GM23338 (cell line): ENCODE measurements around the gene ZCCHC14. TPM values are rescaled to one million over a fixed set of nuclear protein-coding genes. Genes with fewer than 3 reads are reported as not detected.

Source experiments
- ATAC-seq: fragments of 200-7000 bp; cut with Tn5 transposase; 3 replicates; pipeline ENCODE4 v1.9.1; 2020
- DNase-seq: peaks from one replicate; pipeline ENCODE4 v3.0.0-alpha.2; 2015; ENCODE audit warnings: low spot score
- H2AFZ ChIP-seq: fragments of 200-600 bp; sonication (generic); 2 replicates; pipeline ENCODE4 v1.8.0; 2016; ENCODE audit warnings: antibody characterized with exemption, mild to moderate bottlenecking, moderate library complexity
- H3F3A ChIP-seq: fragments of 200-600 bp; sonication (generic); replicated peaks from 2 replicates; pipeline ENCODE4 v1.8.0; 2017; ENCODE audit warnings: antibody characterized with exemption, mixed run types, low read depth
- H3K27ac ChIP-seq: fragments of 200-600 bp; sonication (generic); 2 replicates; pipeline ENCODE4 v1.6.1; 2016; ENCODE audit warnings: low read depth
- H3K27me3 ChIP-seq: fragments of 200-600 bp; sonication (generic); 2 replicates; pipeline ENCODE4 v1.8.0; 2016; ENCODE audit warnings: mild to moderate bottlenecking, mixed run types, moderate library complexity; ENCODE audit not compliant: insufficient read depth
- H3K36me3 ChIP-seq: fragments of 200-600 bp; sonication (generic); 2 replicates; pipeline ENCODE4 v1.8.0; 2016; ENCODE audit warnings: mild to moderate bottlenecking; ENCODE audit not compliant: insufficient read depth
- H3K4me1 ChIP-seq: fragments of 200-600 bp; sonication (generic); 2 replicates; pipeline ENCODE4 v1.8.0; 2016; ENCODE audit warnings: mild to moderate bottlenecking, moderate library complexity; ENCODE audit not compliant: insufficient read depth
- H3K4me2 ChIP-seq: fragments of 200-600 bp; sonication (generic); 2 replicates; pipeline ENCODE4 v1.7.1; 2017; ENCODE audit warnings: mixed run types
- H3K4me3 ChIP-seq: fragments of 200-600 bp; sonication (generic); 2 replicates; pipeline ENCODE4 v1.6.1; 2016; ENCODE audit warnings: mixed run types
- H3K79me2 ChIP-seq: fragments of 200-600 bp; sonication (generic); replicated peaks from 2 replicates; pipeline ENCODE4 v1.8.0; 2017; ENCODE audit warnings: mild to moderate bottlenecking; ENCODE audit not compliant: insufficient read depth
- H3K9me2 ChIP-seq: fragments of 200-600 bp; sonication (generic); 2 replicates; pipeline ENCODE4 v1.8.0; 2017; ENCODE audit not compliant: insufficient read depth
- H4K20me1 ChIP-seq: fragments of 200-600 bp; sonication (generic); replicated peaks from 2 replicates; pipeline ENCODE4 v1.8.0; 2017; ENCODE audit warnings: mild to moderate bottlenecking; ENCODE audit not compliant: insufficient read depth
- H3K27ac Mint-ChIP-seq: 2 replicates; pipeline ENCODE4 v1.8.0; 2020; ENCODE audit warnings: inconsistent platforms, mild to moderate bottlenecking, moderate library complexity, mixed read lengths
- H3K27me3 Mint-ChIP-seq: 3 replicates; pipeline ENCODE4 v1.8.0; 2022; ENCODE audit warnings: low read depth, mild to moderate bottlenecking, moderate library complexity, mixed read lengths, inconsistent platforms; ENCODE audit not compliant: insufficient read depth, poor library complexity
- H3K36me3 Mint-ChIP-seq: 3 replicates; pipeline ENCODE4 v1.8.0; 2021; ENCODE audit warnings: low read depth, mild to moderate bottlenecking, inconsistent platforms, moderate library complexity, mixed read lengths
- H3K4me1 Mint-ChIP-seq: 3 replicates; pipeline ENCODE4 v1.8.0; 2020; ENCODE audit warnings: mild to moderate bottlenecking, inconsistent platforms, mixed read lengths
- H3K4me3 Mint-ChIP-seq: 3 replicates; pipeline ENCODE4 v1.8.0; 2021; ENCODE audit warnings: moderate library complexity, mild to moderate bottlenecking, inconsistent platforms, mixed read lengths
- H3K9me3 Mint-ChIP-seq: 3 replicates; pipeline ENCODE4 v1.8.0; 2020; ENCODE audit warnings: moderate library complexity, mild to moderate bottlenecking, inconsistent platforms, mixed read lengths
- CTCF ChIP-seq, 2 experiments: fragments of 200-600 bp in 1 of 2; sonication (generic) in 1 of 2; conservative IDR thresholded peaks; 2 replicates each; pipeline versions ENCODE4 v1.5.1 to v1.6.1; 2016 to 2017; ENCODE audit warnings: antibody characterized with exemption in 2 of 2, low read depth in 2 of 2, mild to moderate bottlenecking in 2 of 2, moderate library complexity in 1 of 2
- JUNB ChIP-seq: IDR thresholded peaks from one replicate; pipeline ENCODE4 v1.6.1; 2016; ENCODE audit warnings: antibody characterized with exemption; ENCODE audit not compliant: unreplicated experiment
- NANOG ChIP-seq: IDR thresholded peaks from 2 replicates; pipeline ENCODE4 v1.6.1; 2016; ENCODE audit warnings: antibody characterized with exemption, borderline replicate concordance
- POLR2AphosphoS5 ChIP-seq: IDR thresholded peaks from 2 replicates; pipeline ENCODE4 v1.6.1; 2016; ENCODE audit warnings: antibody characterized with exemption, low read depth
- STAT1 ChIP-seq: IDR thresholded peaks from one replicate; pipeline ENCODE4 v1.6.1; 2016; ENCODE audit warnings: antibody characterized with exemption; ENCODE audit not compliant: unreplicated experiment
- ZNF462 ChIP-seq: fragments of 250-450 bp; sonication (Bioruptor Pico); IDR thresholded peaks from 2 replicates; pipeline ENCODE4 v1.5.0; 2020; ENCODE audit warnings: mild to moderate bottlenecking, moderate library complexity
- polyA plus RNA-seq: library from polyadenylated mRNA; unstranded; fragments of >200 nt; fragmentation: Nextera tagmentation; extraction: Ambion mirVana; gene quantifications from 2 replicates; pipeline ENCODE4 v1.2.1, GENCODE V29; 2016
- total RNA-seq: library from RNA; depleted of rRNA; stranded (reverse); fragments of >200 nt; shearing (Covaris generic); gene quantifications from 2 replicates; pipeline ENCODE4 v1.2.3, GENCODE V29; 2014
- TF ChIP-seq, protein P1 (sequence below): IDR thresholded peaks from one replicate; pipeline ENCODE4 v1.6.1; 2018; ENCODE audit warnings: antibody characterized with exemption; ENCODE audit not compliant: unreplicated experiment

Gene ZCCHC14
- total and polyA plus RNA-seq, 2 experiments from 2014 or later: 6.8 to 22.4 TPM

GRCh38 chr16:87536795-87537142 is 43.9 kb upstream of the ZCCHC14 start (continued):
- TF ChIP-seq NANOG: no peak
- TF ChIP-seq, protein P1, sequence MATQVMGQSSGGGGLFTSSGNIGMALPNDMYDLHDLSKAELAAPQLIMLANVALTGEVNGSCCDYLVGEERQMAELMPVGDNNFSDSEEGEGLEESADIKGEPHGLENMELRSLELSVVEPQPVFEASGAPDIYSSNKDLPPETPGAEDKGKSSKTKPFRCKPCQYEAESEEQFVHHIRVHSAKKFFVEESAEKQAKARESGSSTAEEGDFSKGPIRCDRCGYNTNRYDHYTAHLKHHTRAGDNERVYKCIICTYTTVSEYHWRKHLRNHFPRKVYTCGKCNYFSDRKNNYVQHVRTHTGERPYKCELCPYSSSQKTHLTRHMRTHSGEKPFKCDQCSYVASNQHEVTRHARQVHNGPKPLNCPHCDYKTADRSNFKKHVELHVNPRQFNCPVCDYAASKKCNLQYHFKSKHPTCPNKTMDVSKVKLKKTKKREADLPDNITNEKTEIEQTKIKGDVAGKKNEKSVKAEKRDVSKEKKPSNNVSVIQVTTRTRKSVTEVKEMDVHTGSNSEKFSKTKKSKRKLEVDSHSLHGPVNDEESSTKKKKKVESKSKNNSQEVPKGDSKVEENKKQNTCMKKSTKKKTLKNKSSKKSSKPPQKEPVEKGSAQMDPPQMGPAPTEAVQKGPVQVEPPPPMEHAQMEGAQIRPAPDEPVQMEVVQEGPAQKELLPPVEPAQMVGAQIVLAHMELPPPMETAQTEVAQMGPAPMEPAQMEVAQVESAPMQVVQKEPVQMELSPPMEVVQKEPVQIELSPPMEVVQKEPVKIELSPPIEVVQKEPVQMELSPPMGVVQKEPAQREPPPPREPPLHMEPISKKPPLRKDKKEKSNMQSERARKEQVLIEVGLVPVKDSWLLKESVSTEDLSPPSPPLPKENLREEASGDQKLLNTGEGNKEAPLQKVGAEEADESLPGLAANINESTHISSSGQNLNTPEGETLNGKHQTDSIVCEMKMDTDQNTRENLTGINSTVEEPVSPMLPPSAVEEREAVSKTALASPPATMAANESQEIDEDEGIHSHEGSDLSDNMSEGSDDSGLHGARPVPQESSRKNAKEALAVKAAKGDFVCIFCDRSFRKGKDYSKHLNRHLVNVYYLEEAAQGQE: no peak
- no peak for TF ChIP-seq POLR2AphosphoS5

GRCh38 chr16:87535855-87536794 is 43.3 kb upstream of the ZCCHC14 start:
- H3K36me3 ChIP-seq: no peaks in the 10 kb centered on the region
- Mint-ChIP-seq H3K9me3 (peaks cover 58% of the 10 kb centered on the region), H3K27ac (no peak overlapping the region), H3K27me3 (peaks cover 2% of the 10 kb centered on the region), H3K4me1 (peaks cover 22% of the 10 kb centered on the region), H3K4me3 (no peak overlapping the region), H3K36me3 (peaks cover 22% of the 10 kb centered on the region)
- no peaks in the 10 kb centered on the region for H4K20me1 ChIP-seq
- H3K4me3 ChIP-seq: no peak overlapping the region
- H3K27me3 ChIP-seq: no peaks in the 10 kb centered on the region
- H3K9me2 ChIP-seq: no peaks in the 10 kb centered on the region
- ATAC-seq: peak; percentile 72
- TF ChIP-seq JUNB (peak; percentile 73), CTCF (conservative IDR thresholded peaks at IDR 0.05; ENCODE audit: low read depth in 2 of 2) (no peak), STAT1 (no peak), ZNF462 (no peak)
- H3K4me1 ChIP-seq: peaks cover 8% of the 10 kb centered on the region; the same call in 1 of the 2 replicates
- peak; percentile 87 for DNase-seq
- no peaks in the 10 kb centered on the region for H3K79me2 ChIP-seq
- H2AFZ ChIP-seq: no peak overlapping the region
- H3K27ac ChIP-seq: no peak overlapping the region
- no peaks in the 10 kb centered on the region for H3F3A ChIP-seq
- no peak overlapping the region for H3K4me2 ChIP-seq
